Activated CD4-positive, alpha-beta T cell treated with anti-CD3 and anti-CD28 coated beads for 1 hour (primary cell): ENCODE measurements around the gene METTL27.
A peak's percentile ranks its signal among the peaks of the same experiment; 100 is the strongest.
"Not testable (repeated sequence)": the region's sequence is repeated elsewhere in the genome, so short reads cannot be mapped to it uniquely, and the experiment has no call there.

Source experiments
- DNase-seq: peaks from one replicate; pipeline ENCODE4 v3.0.0-alpha.2; 2020

The METTL27 gene

DNA sequence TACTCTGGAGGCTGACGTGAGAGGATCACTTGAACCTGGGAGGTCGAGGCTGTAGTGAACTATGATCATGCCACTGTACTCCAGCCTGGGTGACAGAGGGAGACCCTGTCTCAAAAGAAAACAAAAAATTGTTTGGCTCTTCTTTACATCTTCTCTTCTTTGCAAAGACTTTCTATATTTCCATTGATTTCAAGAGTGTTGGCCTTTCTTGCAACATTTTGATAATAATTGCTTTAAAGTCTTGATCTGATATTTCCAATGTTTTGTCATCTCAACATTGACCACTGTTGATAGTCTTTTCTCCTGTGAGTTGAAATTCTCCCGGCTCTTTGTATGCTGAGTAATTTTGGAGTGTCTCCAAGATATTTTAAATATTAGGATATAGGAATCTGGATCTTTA, 29.3 kb downstream of the METTL27 start:
- no peak for DNase-seq

DNA sequence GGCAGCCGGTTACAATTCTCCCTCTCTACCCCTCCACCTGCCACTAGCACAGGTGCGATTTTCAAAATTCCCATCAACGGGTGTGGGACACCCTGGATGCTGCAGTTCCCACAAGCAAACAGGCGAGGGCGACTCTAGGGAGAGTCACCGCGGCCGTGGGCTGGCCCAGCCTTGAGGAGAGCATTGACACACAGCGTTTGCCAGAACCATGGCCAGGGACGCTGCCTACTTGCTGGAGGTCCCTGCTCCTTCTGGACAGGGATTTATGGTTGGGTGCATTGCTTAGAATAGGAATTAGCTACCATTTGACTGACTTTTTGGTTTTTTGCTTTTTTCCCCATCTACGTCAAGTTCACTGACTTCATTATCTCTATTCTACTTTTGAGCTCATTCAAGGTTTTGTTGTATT, 30.6 kb downstream of the METTL27 start:
- DNase-seq = peak; percentile 19

DNA sequence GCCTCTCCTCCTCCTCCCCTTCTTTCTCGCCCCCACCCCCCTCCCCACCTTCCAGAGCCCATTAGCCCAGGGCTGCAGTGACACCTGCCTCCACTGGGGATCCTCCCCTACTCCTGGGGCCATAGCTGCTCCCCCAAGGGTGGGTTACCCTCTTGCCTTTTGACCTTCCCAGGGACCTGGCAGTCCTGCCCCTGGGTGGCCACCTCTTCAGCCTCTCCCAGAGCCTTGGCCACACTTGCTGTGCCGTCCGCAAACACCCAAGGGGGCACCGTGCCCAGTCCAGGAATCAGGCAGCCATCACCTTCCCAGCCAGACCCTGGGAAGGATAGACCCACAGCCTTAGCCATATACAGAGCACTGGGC, 31.3 kb downstream of the METTL27 start:
- no peak for DNase-seq

DNA sequence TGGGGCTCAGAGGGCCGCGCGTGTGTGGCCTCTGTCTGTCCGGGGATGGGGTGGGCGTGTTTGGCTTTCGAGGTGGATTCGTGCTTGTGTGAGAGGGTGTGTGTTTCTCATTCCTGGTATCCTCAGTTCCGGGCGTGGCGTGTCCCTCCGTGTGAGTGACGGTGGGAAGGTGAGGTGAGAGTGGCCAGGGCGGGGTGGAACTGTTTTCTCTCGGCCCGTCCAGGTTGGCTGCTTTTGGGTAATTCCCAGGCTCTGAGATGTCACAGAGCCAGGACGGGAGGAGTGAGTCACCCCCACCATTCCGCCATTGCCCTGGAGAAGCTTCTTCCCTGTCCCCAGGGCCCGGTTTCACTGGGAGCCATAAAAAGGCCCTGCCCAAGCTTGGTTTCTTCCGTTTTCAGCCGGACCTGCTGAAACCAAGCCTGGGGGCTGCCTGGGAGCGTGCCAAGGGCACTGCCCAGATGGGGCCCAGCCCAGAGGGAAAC, 32.8 kb downstream of the METTL27 start:
- DNase-seq = no peak

DNA sequence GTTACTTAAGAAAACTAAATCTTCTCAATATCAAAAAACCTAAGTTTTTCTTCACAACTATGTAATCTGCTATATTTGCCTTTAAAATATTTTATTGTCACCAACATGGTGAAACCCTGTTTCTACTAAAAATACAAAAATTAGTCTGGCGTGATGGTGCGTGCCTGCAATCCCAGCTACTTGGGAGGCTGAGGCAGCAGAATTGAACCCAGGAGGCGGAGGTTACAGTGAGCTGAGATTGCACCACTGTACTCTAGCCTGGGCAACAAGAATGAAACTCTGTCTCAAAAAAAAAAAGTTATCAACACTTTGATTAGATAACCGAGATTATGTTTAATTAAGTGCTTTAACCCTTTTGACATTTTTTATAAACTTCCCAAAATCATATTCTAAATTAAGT, 39.9 kb downstream of the METTL27 start:
- DNase-seq = no peak

DNA sequence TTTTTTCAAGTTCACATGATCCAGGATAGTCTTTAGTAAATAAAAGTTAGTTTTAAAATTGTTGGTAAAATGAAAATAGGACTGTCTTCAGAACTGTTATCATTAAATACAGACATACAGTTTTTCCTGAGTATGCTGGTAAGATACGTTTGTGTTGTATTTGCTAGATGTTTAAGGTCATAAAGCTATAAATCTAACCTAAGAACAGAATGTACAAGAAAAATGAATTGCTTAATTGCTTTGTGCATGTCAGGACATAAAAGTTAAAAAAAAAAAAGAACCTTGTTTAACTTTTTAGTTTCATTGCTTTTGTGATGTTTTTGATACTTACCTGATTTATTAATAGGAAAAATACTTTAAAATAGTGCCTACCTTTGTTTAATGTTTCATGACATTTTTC, 40.7 kb downstream of the METTL27 start:
- no peak for DNase-seq

- DNase-seq = no peak
Measured at GRCh38 chr7:73799282-73800141, 42.8 kb downstream of the METTL27 start.

- DNase-seq = not testable (repeated sequence)
Measured at GRCh38 chr7:73797176-73797575, 45.1 kb downstream of the METTL27 start.

DNA sequence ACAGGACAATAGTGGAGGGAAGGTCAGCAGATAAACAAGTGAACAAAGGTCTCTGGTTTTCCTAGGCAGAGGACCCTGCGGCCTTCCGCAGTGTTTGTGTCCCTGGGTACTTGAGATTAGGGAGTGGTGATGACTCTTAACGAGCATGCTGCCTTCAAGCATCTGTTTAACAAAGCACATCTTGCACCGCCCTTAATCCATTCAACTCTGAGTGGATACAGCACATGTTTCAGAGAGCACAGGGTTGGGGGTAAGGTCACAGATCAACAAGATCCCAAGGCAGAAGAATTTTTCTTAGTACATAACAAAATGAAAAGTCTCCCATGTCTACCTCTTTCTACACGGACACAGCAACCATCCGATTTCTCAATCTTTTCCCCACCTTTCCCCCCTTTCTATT, 45.7 kb downstream of the METTL27 start:
- not testable (repeated sequence) for DNase-seq

- DNase-seq = not testable (repeated sequence)
Measured at GRCh38 chr7:73795188-73795587, 47.1 kb downstream of the METTL27 start.

- not testable (repeated sequence) for DNase-seq
Measured at GRCh38 chr7:73791170-73791690, 51.1 kb downstream of the METTL27 start.

DNA sequence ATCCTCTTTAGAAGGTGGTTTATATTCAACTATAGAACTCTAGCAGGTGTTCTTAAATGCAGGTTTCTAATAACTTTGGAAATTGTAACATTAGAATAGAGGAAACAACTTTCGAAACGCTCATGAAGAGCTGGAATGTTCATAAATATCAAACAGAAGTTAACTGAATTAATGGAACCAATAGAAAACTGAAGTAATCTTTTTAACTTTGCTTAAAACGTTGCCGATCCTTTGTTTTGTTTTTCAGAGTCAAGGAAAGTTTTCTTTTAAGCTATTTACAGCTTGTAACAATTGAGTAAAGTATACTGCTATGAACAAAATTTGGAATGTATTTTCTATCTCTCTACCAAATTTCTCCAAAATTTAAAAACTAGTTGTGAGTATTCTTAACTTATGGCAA, 53.3 kb downstream of the METTL27 start:
- DNase-seq = no peak

DNA sequence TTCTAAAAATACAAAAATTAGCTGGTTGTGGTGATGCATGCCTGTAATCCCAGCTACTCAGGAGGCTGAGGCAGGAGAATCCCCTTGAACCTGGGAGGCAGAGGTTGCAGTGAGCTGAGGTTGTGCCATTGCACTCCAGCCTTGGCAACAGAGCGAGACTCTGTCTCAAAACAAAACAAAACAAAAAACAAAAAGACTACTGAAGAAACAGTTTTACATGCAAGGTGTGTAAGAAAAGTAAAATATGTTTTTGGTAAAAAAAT, 54.6 kb downstream of the METTL27 start:
- DNase-seq = not testable (repeated sequence)

DNA sequence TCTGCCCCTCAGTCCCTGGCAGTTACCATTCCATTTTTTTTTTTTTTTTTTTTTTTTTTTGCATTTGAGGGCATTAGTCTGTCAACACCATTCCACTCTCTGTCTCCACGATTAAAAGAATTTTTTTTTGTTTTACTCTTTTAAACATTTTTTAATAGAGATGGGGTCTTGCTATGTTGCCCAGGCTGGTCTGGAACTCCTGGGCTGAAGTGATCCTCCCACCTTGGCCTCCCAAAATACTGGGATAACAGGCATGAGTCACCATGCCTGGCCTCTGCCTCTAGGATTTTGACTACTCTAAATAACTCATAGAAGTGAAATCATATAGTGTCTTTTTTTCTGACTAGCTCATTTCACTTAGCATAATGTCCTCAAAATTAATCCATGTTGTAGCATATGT, 55.7 kb downstream of the METTL27 start:
- DNase-seq = no peak
